NCI-H748 (cell line): Measurements from ENCODE around the gene ZAR1L.
"Not testable (repeated sequence)": the region's sequence is repeated elsewhere in the genome, so short reads cannot be mapped to it uniquely, and the experiment has no call there.

Source experiments
- DNase-seq: peaks from one replicate; lab custom pipeline; 2025; ENCODE audit not compliant: unreplicated experiment; lab: John Stamatoyannopoulos, UW

Gene ZAR1L, protein sequence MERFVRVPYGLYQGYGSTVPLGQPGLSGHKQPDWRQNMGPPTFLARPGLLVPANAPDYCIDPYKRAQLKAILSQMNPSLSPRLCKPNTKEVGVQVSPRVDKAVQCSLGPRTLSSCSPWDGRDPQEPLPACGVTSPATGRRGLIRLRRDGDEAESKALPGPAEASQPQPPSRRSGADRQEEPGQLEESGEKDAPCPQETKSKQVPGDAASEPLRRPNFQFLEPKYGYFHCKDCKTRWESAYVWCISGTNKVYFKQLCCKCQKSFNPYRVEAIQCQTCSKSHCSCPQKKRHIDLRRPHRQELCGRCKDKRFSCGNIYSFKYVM

GRCh38 chr13:32315238-32316027 lies at the start of gene ZAR1L, which contains the start of gene BRCA2:
Gene ZAR1L (minus strand): TSS chr13:32315363. CDS start chr13:32311925, 3,438 bp downstream.
Gene BRCA2 (plus strand): TSS chr13:32315508. CDS start chr13:32316461, 953 bp downstream.
- peak; percentile 99 for DNase-seq

GRCh38 chr13:32362574-32362973 lies 47.4 kb upstream of the ZAR1L start:
- no peak for DNase-seq

DNA sequence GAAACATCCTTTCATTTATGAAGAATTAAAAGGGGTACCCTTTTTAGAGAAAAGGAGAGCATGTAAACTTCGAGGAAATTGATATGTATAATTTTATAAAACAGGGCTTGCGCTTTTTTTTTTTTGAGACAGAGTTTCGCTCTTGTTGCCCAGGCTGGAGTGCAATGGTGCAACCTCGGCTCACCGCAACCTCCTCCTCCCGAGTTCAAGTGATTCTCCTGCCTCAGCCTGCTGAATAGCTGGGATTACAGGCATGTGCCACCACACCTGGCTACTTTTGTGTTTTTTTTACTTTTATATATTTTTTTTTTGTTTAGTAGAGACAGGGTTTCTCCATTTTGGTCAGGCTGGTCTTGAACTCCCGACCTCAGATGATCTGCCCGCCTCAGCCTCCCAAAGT lies 40.8 kb upstream of the ZAR1L start:
- not testable (repeated sequence) for DNase-seq

GRCh38 chr13:32354040-32354439 lies 38.9 kb upstream of the ZAR1L start:
- DNase-seq, result no peak

- DNase-seq, result not testable (repeated sequence)
These were observed 35.8 kb upstream of the ZAR1L start for GRCh38 chr13:32350839-32351441.

DNA sequence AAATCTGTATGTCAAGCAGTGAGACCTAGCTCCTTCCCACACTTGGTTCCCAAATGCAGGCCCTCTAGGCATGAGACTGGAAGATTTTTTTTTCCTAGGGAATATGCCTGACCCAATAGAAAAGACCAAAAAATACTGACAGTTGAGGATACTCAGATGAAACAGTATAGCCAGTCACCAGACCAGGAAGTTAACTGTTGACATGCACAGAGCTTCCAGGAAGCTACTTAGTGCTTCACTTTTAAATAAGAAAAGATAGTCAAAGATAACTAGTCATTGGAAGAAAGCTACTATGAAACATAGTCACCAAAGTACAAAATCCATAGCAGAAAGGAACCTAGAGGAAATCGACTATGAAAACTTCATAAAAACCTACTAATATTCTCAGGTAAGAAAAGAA lies 32.5 kb upstream of the ZAR1L start:
- DNase-seq, result no peak

DNA sequence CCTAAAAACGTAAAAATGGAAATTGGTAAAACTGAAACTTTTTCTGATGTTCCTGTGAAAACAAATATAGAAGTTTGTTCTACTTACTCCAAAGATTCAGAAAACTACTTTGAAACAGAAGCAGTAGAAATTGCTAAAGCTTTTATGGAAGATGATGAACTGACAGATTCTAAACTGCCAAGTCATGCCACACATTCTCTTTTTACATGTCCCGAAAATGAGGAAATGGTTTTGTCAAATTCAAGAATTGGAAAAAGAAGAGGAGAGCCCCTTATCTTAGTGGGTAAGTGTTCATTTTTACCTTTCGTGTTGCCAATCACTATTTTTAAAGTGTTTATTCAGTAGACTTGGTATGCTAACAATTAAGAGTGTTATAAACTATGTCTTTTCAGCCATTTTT lies 25.8 kb upstream of the ZAR1L start:
- no peak for DNase-seq

DNA sequence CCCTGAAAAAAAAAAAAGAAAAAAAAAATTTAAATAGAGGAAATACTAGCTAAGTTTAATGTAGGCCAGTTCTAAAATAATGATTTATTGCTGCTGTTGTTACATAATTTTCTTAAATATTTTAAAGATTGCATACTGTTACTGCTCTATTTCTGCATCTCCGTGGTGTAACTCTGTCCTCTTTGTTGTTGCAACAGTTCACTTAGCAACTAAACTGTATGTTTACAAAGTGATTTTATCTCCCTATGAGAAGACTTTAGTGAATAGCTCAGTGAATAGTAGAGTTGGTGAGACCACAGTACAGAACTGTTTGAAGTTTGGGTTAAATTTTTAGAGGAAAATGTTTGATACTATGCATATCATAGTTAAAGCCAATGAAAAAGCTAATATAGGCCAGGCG lies 19.5 kb upstream of the ZAR1L start:
- no peak for DNase-seq

GRCh38 chr13:32330441-32330840 lies 15.3 kb upstream of the ZAR1L start:
- DNase-seq, result no peak

GRCh38 chr13:32323912-32324311 lies 8.7 kb upstream of the ZAR1L start:
- DNase-seq, result no peak

DNA sequence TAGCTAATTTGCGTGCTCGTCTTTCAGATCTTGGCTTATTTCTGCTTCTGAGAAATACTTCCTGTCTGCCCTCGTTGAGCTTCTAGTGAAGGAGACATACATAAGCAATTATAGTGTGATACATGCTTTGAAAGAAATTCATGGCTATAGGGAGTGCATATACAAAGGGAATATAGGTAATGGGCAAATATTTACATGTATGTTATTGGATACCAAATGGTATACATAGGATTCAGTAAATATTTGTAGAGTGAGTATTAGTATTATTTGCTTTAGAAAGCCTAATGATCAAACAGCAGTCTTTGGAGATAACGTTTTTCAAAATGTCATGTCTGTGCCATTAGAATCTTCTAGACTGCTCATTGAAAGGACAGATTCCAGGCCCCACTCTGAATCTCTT lies 5.4 kb upstream of the ZAR1L start:
- peak; percentile 90 for DNase-seq

- no peak for DNase-seq
These were observed 2.7 kb upstream of the ZAR1L start for GRCh38 chr13:32317716-32318465.

DNA sequence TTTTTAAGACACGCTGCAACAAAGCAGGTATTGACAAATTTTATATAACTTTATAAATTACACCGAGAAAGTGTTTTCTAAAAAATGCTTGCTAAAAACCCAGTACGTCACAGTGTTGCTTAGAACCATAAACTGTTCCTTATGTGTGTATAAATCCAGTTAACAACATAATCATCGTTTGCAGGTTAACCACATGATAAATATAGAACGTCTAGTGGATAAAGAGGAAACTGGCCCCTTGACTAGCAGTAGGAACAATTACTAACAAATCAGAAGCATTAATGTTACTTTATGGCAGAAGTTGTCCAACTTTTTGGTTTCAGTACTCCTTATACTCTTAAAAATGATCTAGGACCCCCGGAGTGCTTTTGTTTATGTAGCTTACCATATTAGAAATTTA lies 1.3 kb upstream of the ZAR1L start:
- DNase-seq, result peak; percentile 42

GRCh38 chr13:32316028-32316339 lies 821 bp upstream of the ZAR1L start:
- peak; percentile 94 for DNase-seq

- DNase-seq, result peak; percentile 75
These were observed 609 bp downstream of the ZAR1L start for GRCh38 chr13:32314271-32315237.

DNA sequence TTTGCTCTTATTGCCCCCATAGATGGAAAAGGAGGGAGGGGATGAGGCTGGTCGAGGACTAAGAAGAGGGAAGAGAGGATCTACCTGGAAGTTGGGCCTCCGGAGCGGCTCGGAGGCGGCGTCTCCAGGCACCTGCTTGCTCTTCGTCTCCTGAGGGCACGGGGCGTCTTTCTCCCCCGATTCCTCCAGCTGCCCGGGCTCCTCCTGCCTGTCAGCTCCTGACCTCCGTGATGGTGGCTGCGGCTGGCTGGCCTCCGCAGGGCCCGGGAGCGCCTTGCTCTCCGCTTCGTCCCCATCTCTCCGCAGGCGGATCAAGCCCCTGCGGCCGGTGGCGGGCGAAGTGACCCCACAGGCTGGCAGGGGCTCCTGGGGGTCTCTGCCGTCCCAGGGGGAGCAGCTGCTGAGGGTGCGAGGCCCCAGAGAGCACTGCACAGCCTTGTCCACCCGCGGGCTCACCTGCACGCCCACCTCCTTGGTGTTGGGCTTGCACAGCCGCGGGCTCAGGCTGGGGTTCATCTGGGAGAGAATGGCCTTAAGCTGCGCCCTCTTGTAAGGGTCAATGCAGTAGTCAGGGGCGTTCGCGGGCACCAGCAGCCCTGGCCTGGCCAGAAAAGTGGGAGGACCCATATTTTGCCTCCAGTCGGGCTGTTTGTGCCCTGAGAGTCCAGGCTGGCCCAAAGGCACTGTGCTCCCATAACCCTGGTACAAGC lies 3.8 kb downstream of the ZAR1L start:
- DNase-seq, result no peak

GRCh38 chr13:32310134-32310706 lies 4.9 kb downstream of the ZAR1L start:
- DNase-seq, result peak; percentile 75

- peak; percentile 74 for DNase-seq
These were observed 5.6 kb downstream of the ZAR1L start for GRCh38 chr13:32309312-32310133.
